ENCODE measurements around the gene ADCY2. TPM values are rescaled to one million over a fixed set of nuclear protein-coding genes. Genes with fewer than 3 reads are reported as not detected.

The ADCY2 gene
- total RNA-seq, 1 experiment from 2014 or later = not detected

DNA sequence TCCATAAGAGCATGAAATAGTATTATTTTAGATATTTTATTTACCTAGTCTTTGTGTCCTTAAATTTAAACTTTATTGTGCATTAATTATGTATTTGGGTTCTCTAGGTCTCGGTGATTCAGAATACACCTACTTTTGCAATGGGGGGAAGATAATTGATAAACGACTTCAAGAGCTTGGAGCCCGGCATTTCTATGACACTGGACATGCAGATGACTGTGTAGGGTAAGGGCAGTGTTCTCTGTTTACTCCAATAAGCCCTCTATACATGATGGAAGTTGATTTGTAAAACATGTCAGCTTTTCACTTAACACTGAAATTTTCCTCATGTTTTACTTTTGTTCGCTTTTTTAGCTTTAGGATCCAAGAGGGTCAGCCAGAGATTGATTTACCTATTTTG lies 479.2 kb downstream of the ADCY2 start:
- ChIA-PET POLR2A (no interaction called here), CTCF (interaction anchor here (4.3 kb wide), 1 partner anchor 11 kb away, joined by 32 read pairs; no protein-coding TSS in a partner anchor)
- TF ChIP-seq, protein P1, sequence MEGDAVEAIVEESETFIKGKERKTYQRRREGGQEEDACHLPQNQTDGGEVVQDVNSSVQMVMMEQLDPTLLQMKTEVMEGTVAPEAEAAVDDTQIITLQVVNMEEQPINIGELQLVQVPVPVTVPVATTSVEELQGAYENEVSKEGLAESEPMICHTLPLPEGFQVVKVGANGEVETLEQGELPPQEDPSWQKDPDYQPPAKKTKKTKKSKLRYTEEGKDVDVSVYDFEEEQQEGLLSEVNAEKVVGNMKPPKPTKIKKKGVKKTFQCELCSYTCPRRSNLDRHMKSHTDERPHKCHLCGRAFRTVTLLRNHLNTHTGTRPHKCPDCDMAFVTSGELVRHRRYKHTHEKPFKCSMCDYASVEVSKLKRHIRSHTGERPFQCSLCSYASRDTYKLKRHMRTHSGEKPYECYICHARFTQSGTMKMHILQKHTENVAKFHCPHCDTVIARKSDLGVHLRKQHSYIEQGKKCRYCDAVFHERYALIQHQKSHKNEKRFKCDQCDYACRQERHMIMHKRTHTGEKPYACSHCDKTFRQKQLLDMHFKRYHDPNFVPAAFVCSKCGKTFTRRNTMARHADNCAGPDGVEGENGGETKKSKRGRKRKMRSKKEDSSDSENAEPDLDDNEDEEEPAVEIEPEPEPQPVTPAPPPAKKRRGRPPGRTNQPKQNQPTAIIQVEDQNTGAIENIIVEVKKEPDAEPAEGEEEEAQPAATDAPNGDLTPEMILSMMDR (IDR thresholded peaks at IDR 0.05; ENCODE audit: unreplicated experiment) = no peak
- no peak for DNase-seq (ENCODE audit: unreplicated experiment)
- Mint-ChIP-seq H3K4me1 (ENCODE audit: insufficient read depth, unreplicated experiment) (peaks cover 52% of the 10 kb centered on the region), H3K27me3 (ENCODE audit: insufficient read depth, unreplicated experiment) (no peaks in the 10 kb centered on the region), H3K9me3 (ENCODE audit: unreplicated experiment) (no peaks in the 10 kb centered on the region), H3K36me3 (ENCODE audit: insufficient read depth, unreplicated experiment) (peaks cover 67% of the 10 kb centered on the region), H3K4me3 (ENCODE audit: unreplicated experiment) (no peak overlapping the region), H3K27ac (ENCODE audit: low read depth, unreplicated experiment) (no peak overlapping the region)
- intact Hi-C loops (cut with micrococcal nuclease) = no loop called here
- no TSS peak for BruUV-seq (replicated peaks)

DNA sequence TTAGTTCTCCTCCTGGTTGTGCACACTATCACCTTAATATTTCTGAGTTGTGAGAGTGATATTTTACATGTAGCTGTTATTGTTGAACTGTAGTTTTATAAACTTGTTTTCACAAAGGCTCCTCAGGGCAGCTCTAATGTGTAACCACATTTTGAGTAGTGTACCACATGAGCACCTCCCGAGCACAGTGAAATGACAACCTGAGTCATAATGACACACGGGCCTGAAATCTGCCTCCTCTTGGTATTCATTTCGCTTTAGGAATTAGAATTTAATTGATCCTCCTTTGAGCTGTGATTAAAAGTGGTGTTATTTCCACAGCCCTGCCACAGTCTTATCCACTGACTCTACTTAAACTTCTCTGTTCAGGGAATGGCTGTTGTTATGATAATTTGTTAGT lies 480.9 kb downstream of the ADCY2 start:
- H3K27ac Mint-ChIP-seq (ENCODE audit: low read depth, unreplicated experiment) = no peak overlapping the region
- CTCF ChIA-PET = interaction anchor here (1.1 to 4.3 kb wide), 3 partner anchors 9 to 1330 kb away, joined by 3 to 32 read pairs (median 5); no protein-coding TSS in a partner anchor
- H3K9me3 Mint-ChIP-seq (ENCODE audit: unreplicated experiment) = no peaks in the 10 kb centered on the region
- POLR2A ChIA-PET = interaction anchor here (2.2 kb wide), 1 partner anchor 8 kb away, joined by 20 read pairs; the partner anchor contains the start of genes FASTKD3 and MTRR
- peaks cover 74% of the 10 kb centered on the region for H3K36me3 Mint-ChIP-seq (ENCODE audit: insufficient read depth, unreplicated experiment)
- TF ChIP-seq, protein P1 (IDR thresholded peaks at IDR 0.05; ENCODE audit: unreplicated experiment) = no peak
- peaks cover 41% of the 10 kb centered on the region for H3K4me1 Mint-ChIP-seq (ENCODE audit: insufficient read depth, unreplicated experiment)
- intact Hi-C loops (cut with micrococcal nuclease) = no loop called here
- no peaks in the 10 kb centered on the region for H3K27me3 Mint-ChIP-seq (ENCODE audit: insufficient read depth, unreplicated experiment)
- BruUV-seq (replicated peaks) = no TSS peak
- no peak overlapping the region for H3K4me3 Mint-ChIP-seq (ENCODE audit: unreplicated experiment)
- DNase-seq (ENCODE audit: unreplicated experiment) = peak; percentile 68

DNA sequence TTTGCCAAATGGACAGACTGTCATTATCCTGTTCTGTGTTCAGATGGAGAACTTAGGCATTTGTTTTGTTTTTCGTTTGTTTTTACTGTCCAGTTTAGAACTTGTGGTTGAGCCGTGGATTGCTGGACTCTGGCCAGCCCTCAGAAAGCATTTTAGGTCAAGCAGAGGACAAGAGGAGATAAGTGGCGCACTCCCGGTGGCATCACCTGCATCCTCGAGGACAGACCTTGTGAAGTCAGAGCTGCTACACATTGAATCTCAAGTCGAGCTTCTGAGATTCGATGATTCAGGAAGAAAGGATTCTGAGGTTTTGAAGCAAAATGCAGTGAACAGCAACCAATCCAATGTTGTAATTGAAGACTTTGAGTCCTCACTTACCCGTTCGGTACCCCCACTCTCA lies 481.9 kb downstream of the ADCY2 start:
- DNase-seq (ENCODE audit: unreplicated experiment) = peak; percentile 23
- peaks cover 79% of the 10 kb centered on the region for H3K36me3 Mint-ChIP-seq (ENCODE audit: insufficient read depth, unreplicated experiment)
- intact Hi-C loops (cut with micrococcal nuclease) = no loop called here
- CTCF ChIA-PET = interaction anchor here (0.7 to 4.3 kb wide), 2 partner anchors 8 to 134 kb away, joined by 3 to 32 read pairs; no protein-coding TSS in a partner anchor
- TF ChIP-seq, protein P1 (IDR thresholded peaks at IDR 0.05; ENCODE audit: unreplicated experiment) = no peak
- no TSS peak for BruUV-seq (replicated peaks)
- peak overlapping the region; percentile 19 for H3K27ac Mint-ChIP-seq (ENCODE audit: low read depth, unreplicated experiment)
- POLR2A ChIA-PET = interaction anchor here (1.8 to 2.2 kb wide), 2 partner anchors 9 to 10 kb away, joined by 10 to 20 read pairs; partner anchors contain the start of genes FASTKD3 and MTRR
- peaks cover 36% of the 10 kb centered on the region for H3K4me1 Mint-ChIP-seq (ENCODE audit: insufficient read depth, unreplicated experiment)
- H3K9me3 Mint-ChIP-seq (ENCODE audit: unreplicated experiment) = no peaks in the 10 kb centered on the region
- no peaks in the 10 kb centered on the region for H3K27me3 Mint-ChIP-seq (ENCODE audit: insufficient read depth, unreplicated experiment)
- no peak overlapping the region for H3K4me3 Mint-ChIP-seq (ENCODE audit: unreplicated experiment)

DNA sequence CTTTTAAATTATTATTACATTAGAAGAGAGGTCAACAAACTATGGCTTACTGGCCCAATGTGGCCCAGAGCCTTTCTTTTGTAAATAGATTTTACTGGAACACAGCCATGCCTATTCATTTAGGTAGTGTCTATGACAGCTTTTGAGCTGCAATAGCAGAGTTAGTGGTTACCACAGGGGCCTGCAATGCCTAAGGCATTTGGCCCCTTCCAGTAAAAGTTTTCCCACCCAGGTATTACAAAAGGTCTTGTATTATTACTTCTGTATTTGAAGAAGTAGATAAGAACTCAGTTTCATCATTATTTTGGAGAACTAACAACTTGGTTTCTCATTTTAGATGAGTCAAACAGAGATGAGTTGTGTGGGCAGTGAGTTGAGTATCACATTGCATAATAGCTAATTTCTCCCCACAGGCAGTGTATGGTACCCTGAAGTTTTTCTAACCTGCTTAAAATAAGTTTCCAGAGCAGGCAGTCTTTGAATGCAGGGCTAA lies 482.5 kb downstream of the ADCY2 start:
- peaks cover 80% of the 10 kb centered on the region for H3K36me3 Mint-ChIP-seq (ENCODE audit: insufficient read depth, unreplicated experiment)
- H3K4me1 Mint-ChIP-seq (ENCODE audit: insufficient read depth, unreplicated experiment) = peaks cover 34% of the 10 kb centered on the region
- TF ChIP-seq, protein P1 (IDR thresholded peaks at IDR 0.05; ENCODE audit: unreplicated experiment) = no peak
- no peaks in the 10 kb centered on the region for H3K9me3 Mint-ChIP-seq (ENCODE audit: unreplicated experiment)
- H3K4me3 Mint-ChIP-seq (ENCODE audit: unreplicated experiment) = no peak overlapping the region
- ChIA-PET POLR2A (interaction anchor here (0.7 to 2.2 kb wide), 3 partner anchors 9 to 26 kb away, joined by 4 to 20 read pairs (median 10); partner anchors contain the start of genes FASTKD3 and MTRR), CTCF (interaction anchor here (0.6 to 4.3 kb wide), 5 partner anchors 8 to 1427 kb away, joined by 3 to 32 read pairs (median 3); no protein-coding TSS in a partner anchor)
- BruUV-seq (replicated peaks) = no TSS peak
- DNase-seq (ENCODE audit: unreplicated experiment) = peak; percentile 86
- H3K27me3 Mint-ChIP-seq (ENCODE audit: insufficient read depth, unreplicated experiment) = no peaks in the 10 kb centered on the region
- intact Hi-C loops (cut with micrococcal nuclease) = no loop called here
- peak overlapping the region; percentile 19 for H3K27ac Mint-ChIP-seq (ENCODE audit: low read depth, unreplicated experiment)

Measured in MCF 10A (cell line).